AG04450 (cell line): ENCODE data around the gene STRIP2. TPM values are rescaled to one million over a fixed set of nuclear protein-coding genes. Genes with fewer than 3 reads are reported as not detected.

Experiments used
- CTCF ChIA-PET: fragments of 300-600, 350-600 bp; formaldehyde crosslinking; extraction: SDS; loops from one replicate; lab custom pipeline; 2022; ENCODE audit warnings: antibody characterized with exemption, inconsistent platforms; lab: Charles Lee
- POLR2A ChIA-PET: fragments of 350-600 bp; formaldehyde crosslinking; extraction: SDS; loops from one replicate; lab custom pipeline; 2021; ENCODE audit warnings: antibody characterized with exemption, inconsistent platforms; lab: Yijun Ruan, JAX
- DNase-seq: peaks from one replicate; pipeline ENCODE4 v3.0.0-alpha.2; 2011; ENCODE audit warnings: low read depth, low spot score
- H3K27ac ChIP-seq: one replicate; pipeline ENCODE4 v1.5.1; 2012; ENCODE audit warnings: low read depth, low read length, control low read depth
- H3K27me3 ChIP-seq: one replicate; pipeline ENCODE4 v1.6.0; 2012; ENCODE audit warnings: low read length; ENCODE audit not compliant: control insufficient read depth, insufficient read depth
- H3K4me3 ChIP-seq: 2 replicates; pipeline ENCODE4 v1.5.1; 2011; ENCODE audit warnings: mild to moderate bottlenecking, low read depth, low read length, control low read depth
- H3K9me3 ChIP-seq: 2 replicates; pipeline ENCODE4 v1.5.1; 2012; ENCODE audit warnings: low read length; ENCODE audit not compliant: control insufficient read depth, insufficient read depth
- polyA plus RNA-seq: library from polyadenylated mRNA; depleted of rRNA; stranded (reverse); fragments of >200 nt; gene quantifications from 2 replicates; pipeline ENCODE4 v1.2.3, GENCODE V29; 2011
- TF ChIP-seq, protein P1 (sequence below): IDR thresholded peaks from 2 replicates; pipeline ENCODE4 v1.5.1; 2011; ENCODE audit warnings: low read depth, low read length, control low read depth, inconsistent platforms

STRIP2 gene
- polyA plus RNA-seq, 1 experiment = 1.7 TPM

GRCh38 chr7:129391546-129392171 lies 42.6 kb upstream of the STRIP2 start:
- no peak overlapping the region for H3K4me3 ChIP-seq
- no peaks in the 10 kb centered on the region for H3K27me3 ChIP-seq
- TF ChIP-seq, protein P1, sequence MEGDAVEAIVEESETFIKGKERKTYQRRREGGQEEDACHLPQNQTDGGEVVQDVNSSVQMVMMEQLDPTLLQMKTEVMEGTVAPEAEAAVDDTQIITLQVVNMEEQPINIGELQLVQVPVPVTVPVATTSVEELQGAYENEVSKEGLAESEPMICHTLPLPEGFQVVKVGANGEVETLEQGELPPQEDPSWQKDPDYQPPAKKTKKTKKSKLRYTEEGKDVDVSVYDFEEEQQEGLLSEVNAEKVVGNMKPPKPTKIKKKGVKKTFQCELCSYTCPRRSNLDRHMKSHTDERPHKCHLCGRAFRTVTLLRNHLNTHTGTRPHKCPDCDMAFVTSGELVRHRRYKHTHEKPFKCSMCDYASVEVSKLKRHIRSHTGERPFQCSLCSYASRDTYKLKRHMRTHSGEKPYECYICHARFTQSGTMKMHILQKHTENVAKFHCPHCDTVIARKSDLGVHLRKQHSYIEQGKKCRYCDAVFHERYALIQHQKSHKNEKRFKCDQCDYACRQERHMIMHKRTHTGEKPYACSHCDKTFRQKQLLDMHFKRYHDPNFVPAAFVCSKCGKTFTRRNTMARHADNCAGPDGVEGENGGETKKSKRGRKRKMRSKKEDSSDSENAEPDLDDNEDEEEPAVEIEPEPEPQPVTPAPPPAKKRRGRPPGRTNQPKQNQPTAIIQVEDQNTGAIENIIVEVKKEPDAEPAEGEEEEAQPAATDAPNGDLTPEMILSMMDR = no peak
- ChIA-PET CTCF (interaction anchor here (1.2 to 1.5 kb wide), 3 partner anchors 10 to 24 kb away, joined by 4 to 11 read pairs (median 6); no protein-coding TSS in a partner anchor), POLR2A (interaction anchor here (0.6 to 0.7 kb wide), 2 partner anchors 25 to 431 kb away, joined by 3 to 4 read pairs; no protein-coding TSS in a partner anchor)
- H3K9me3 ChIP-seq = no peaks in the 10 kb centered on the region
- DNase-seq = no peak
- no peak overlapping the region for H3K27ac ChIP-seq

- DNase-seq = no peak
- Histone ChIP-seq H3K27me3 (no peaks in the 10 kb centered on the region), H3K27ac (no peak overlapping the region), H3K4me3 (no peak overlapping the region), H3K9me3 (no peaks in the 10 kb centered on the region)
- ChIA-PET POLR2A (no interaction called here), CTCF (interaction anchor here (1.0 to 1.1 kb wide), 2 partner anchors 17 to 25 kb away, joined by 3 to 4 read pairs; no protein-coding TSS in a partner anchor)
- TF ChIP-seq, protein P1 = no peak
These were observed 41.0 kb upstream of the STRIP2 start for GRCh38 chr7:129393255-129393654.

DNA sequence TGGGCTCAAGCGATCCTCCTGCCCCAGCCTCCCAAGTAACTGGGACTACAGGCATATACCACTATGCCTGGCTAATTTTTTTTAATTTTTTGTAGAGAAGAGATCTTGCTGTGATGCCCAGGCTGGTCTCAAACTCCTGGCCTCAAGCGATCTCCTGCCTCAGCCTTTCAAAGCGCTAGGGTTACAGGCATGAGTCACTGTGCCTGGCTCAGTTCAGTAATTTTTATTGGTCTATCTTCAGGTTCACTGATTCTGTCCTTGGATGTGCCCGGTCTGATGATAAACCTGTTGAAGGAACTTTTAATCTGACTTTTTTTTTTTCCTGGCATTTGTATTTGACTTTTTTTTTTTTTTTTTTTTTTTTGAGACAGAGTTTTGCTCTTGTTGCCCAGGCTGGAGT lies 40.1 kb upstream of the STRIP2 start:
- Histone ChIP-seq H3K9me3 (no peaks in the 10 kb centered on the region), H3K4me3 (no peak overlapping the region), H3K27ac (no peak overlapping the region), H3K27me3 (no peaks in the 10 kb centered on the region)
- TF ChIP-seq, protein P1 = no peak
- no peak for DNase-seq
- ChIA-PET POLR2A (no interaction called here), CTCF (interaction anchor here (1.0 to 1.1 kb wide), 2 partner anchors 18 to 26 kb away, joined by 3 to 4 read pairs; no protein-coding TSS in a partner anchor)

GRCh38 chr7:129394982-129395914 lies 39.0 kb upstream of the STRIP2 start:
- no peak overlapping the region for H3K27ac ChIP-seq
- no peaks in the 10 kb centered on the region for H3K27me3 ChIP-seq
- CTCF ChIA-PET = interaction anchor here (0.7 to 3.1 kb wide), 2 partner anchors 28 to 218 kb away, joined by 3 to 12 read pairs; no protein-coding TSS in a partner anchor
- H3K4me3 ChIP-seq = no peak overlapping the region
- no peak for DNase-seq
- TF ChIP-seq, protein P1 = no peak
- POLR2A ChIA-PET = no interaction called here
- H3K9me3 ChIP-seq = no peaks in the 10 kb centered on the region
